Peyer's patch (tissue), 4 donors: ENCODE measurements around the gene SHISA4. TPM values are rescaled to one million over a fixed set of nuclear protein-coding genes. Genes with fewer than 3 reads are reported as not detected.
A peak's percentile ranks its signal among the peaks of the same experiment; 100 is the strongest.

Experiments used
- DNase-seq, 3 donors: peaks; one replicate each; pipeline ENCODE4 v3.0.0-alpha.2; 2017 to 2019
- H3K27ac ChIP-seq, 4 donors: fragments of 200-600 bp; sonication (generic); one replicate each; pipeline ENCODE4 v1.5.1; 2016 to 2019
- H3K27me3 ChIP-seq, 2 donors: fragments of 200-600 bp; sonication (generic); one replicate each; pipeline ENCODE4 v1.5.1; 2019
- H3K36me3 ChIP-seq, 3 donors: fragments of 200-600 bp; sonication (generic); one replicate each; pipeline ENCODE4 v1.5.1; 2016 to 2019
- H3K4me1 ChIP-seq, 4 donors: fragments of 200-600 bp; sonication (generic); one replicate each; pipeline ENCODE4 v1.5.1; 2016 to 2019
- H3K4me3 ChIP-seq, 4 donors: fragments of 200-600 bp; sonication (generic); 1 replicate in 3 of 4; 2 replicates in 1 of 4; pipeline ENCODE4 v1.5.1; 2016 to 2019; ENCODE audit warnings: mild to moderate bottlenecking in 1 of 4
- H3K9me3 ChIP-seq, 4 donors: fragments of 200-600 bp; sonication (generic); one replicate each; pipeline ENCODE4 v1.5.1; 2016 to 2019; ENCODE audit warnings: mild to moderate bottlenecking in 1 of 4
- CTCF ChIP-seq, 6 experiments: fragments of 450-650 bp in 4 of 6; fragments of 200-600 bp in 2 of 6; sonication (generic) in 1 of 6; IDR thresholded peaks; one replicate each; pipeline ENCODE4 v1.5.1; 2017 to 2019; ENCODE audit warnings: antibody characterized with exemption in 6 of 6, mild to moderate bottlenecking in 3 of 6, moderate library complexity in 1 of 6
- POLR2A ChIP-seq, 2 donors: fragments of 450-650 bp; IDR thresholded peaks; one replicate each; pipeline ENCODE4 v1.5.1; 2017; ENCODE audit warnings: antibody characterized with exemption in 2 of 2, mild to moderate bottlenecking in 2 of 2, moderate library complexity in 2 of 2
- total RNA-seq, 4 donors: library from RNA; depleted of rRNA; stranded (reverse); fragments of >200 nt; gene quantifications; one replicate each; pipeline ENCODE4 v1.1.0, GENCODE V29; 2016

SHISA4 gene
- total RNA-seq, 4 donors from 2014 or later, result 2.9 to 10.7 (median 4.8) TPM

- Histone ChIP-seq H3K4me3 (no peak overlapping the region), H3K27me3 (no peaks in the 10 kb centered on the region), H3K9me3 (no peaks in the 10 kb centered on the region), H3K36me3 (peaks cover 0 to 23% (median 0%) of the 10 kb centered on the region in 3 donors), H3K27ac (no peak overlapping the region), H3K4me1 (no peaks in the 10 kb centered on the region)
- DNase-seq, result no peak
- TF ChIP-seq POLR2A (IDR thresholded peaks at IDR 0.05), result no peak
- TF ChIP-seq CTCF (IDR thresholded peaks at IDR 0.05), result no peak
Measured at GRCh38 chr1:201845331-201846083, 43.2 kb upstream of the SHISA4 start.

GRCh38 chr1:201847150-201847549 is 41.5 kb upstream of the SHISA4 start:
- no peak for TF ChIP-seq CTCF (IDR thresholded peaks at IDR 0.05)
- no peak for TF ChIP-seq POLR2A (IDR thresholded peaks at IDR 0.05)
- Histone ChIP-seq H3K9me3 (no peaks in the 10 kb centered on the region), H3K4me3 (no peak overlapping the region), H3K36me3 (peaks cover 0 to 37% (median 0%) of the 10 kb centered on the region in 3 donors), H3K27ac (no peak overlapping the region), H3K4me1 (no peaks in the 10 kb centered on the region), H3K27me3 (no peaks in the 10 kb centered on the region)
- DNase-seq, result no peak

GRCh38 chr1:201848230-201848629 is 40.5 kb upstream of the SHISA4 start:
- H3K9me3 ChIP-seq, result no peaks in the 10 kb centered on the region
- no peak for DNase-seq
- H3K4me1 ChIP-seq, result no peaks in the 10 kb centered on the region
- peaks cover 0 to 48% (median 0%) of the 10 kb centered on the region in 3 donors for H3K36me3 ChIP-seq
- no peak overlapping the region for H3K27ac ChIP-seq
- TF ChIP-seq CTCF (IDR thresholded peaks at IDR 0.05) (no peak), POLR2A (IDR thresholded peaks at IDR 0.05) (no peak)
- no peak overlapping the region for H3K4me3 ChIP-seq
- H3K27me3 ChIP-seq, result no peaks in the 10 kb centered on the region

- no peak for DNase-seq
- no peak for TF ChIP-seq POLR2A (IDR thresholded peaks at IDR 0.05)
- no peak for TF ChIP-seq CTCF (IDR thresholded peaks at IDR 0.05)
- Histone ChIP-seq H3K27me3 (no peaks in the 10 kb centered on the region), H3K36me3 (peaks cover 0 to 61% (median 0%) of the 10 kb centered on the region in 3 donors), H3K27ac (peak overlapping the region in 2 of 4 donors; percentile 30 to 42), H3K4me3 (no peak overlapping the region), H3K9me3 (no peaks in the 10 kb centered on the region), H3K4me1 (no peaks in the 10 kb centered on the region)
Measured at GRCh38 chr1:201849372-201850052, 39.2 kb upstream of the SHISA4 start.

- Histone ChIP-seq H3K36me3 (peaks cover 0 to 66% (median 0%) of the 10 kb centered on the region in 3 donors), H3K27me3 (no peaks in the 10 kb centered on the region), H3K4me1 (no peaks in the 10 kb centered on the region), H3K27ac (peak overlapping the region in 2 of 4 donors; percentile 30 to 42), H3K4me3 (no peak overlapping the region), H3K9me3 (no peaks in the 10 kb centered on the region)
- TF ChIP-seq CTCF (IDR thresholded peaks at IDR 0.05), result no peak
- TF ChIP-seq POLR2A (IDR thresholded peaks at IDR 0.05), result no peak
- no peak for DNase-seq
Measured at GRCh38 chr1:201850053-201850397, 38.7 kb upstream of the SHISA4 start.
